MM.1S (cell line): Measurements from ENCODE around the gene UBE2QL1.

Experiments
- CTCF ChIP-seq: fragments of 300-600 bp; sonication (generic); IDR thresholded peaks from 2 replicates; pipeline ENCODE4 v1.5.1; 2016; ENCODE audit warnings: antibody characterized with exemption, low read length, mixed read lengths
- EZH2phosphoT487 ChIP-seq: fragments of 300-600 bp; sonication (generic); IDR thresholded peaks from 2 replicates; pipeline ENCODE4 v1.6.1; 2018; ENCODE audit warnings: antibody characterized with exemption, low read length

- TF ChIP-seq CTCF (no peak), EZH2phosphoT487 (no peak)
Measured at GRCh38 chr5:6527749-6528455, 79.2 kb downstream of the UBE2QL1 start.
